ENCODE results near the gene CFAP99.

DNA sequence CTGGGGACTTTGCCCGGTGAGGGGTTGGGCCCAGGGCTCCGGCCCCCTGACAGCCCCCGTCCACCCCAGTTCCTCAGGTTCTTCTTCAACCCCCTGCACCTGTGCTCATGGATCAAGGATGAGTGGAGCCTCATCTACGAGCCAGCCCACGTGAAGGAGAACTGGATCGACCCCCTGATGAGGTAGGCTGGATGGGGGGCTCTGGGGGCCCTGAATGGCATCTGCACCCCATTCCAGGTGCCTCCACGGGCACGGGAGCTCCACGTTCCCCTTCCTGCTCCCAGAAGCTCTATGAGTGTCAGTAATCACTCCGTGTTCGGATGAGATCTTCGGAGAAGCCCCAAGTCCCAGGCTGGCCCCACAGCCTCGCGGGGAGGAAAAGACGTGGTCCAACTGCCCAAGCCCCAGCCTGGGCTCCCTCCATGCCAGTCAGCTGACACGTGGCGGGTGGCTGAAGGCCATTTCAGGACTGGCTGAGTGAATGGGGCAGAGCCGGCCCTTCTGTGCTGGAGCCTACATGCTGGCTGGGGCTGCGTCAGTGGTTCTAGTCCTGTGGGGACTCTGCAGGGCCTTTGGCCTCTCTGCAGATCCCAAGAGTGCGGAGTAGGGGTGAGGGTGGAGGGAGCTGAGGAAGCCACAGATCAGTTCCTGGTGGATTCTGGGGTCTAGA, 24.4 kb downstream of the CFAP99 start:
- no peak for TF ChIP-seq EP300 (IDR thresholded peaks at IDR 0.05)
- TF ChIP-seq POLR2A (IDR thresholded peaks at IDR 0.05) = no peak
- TF ChIP-seq, protein P1, sequence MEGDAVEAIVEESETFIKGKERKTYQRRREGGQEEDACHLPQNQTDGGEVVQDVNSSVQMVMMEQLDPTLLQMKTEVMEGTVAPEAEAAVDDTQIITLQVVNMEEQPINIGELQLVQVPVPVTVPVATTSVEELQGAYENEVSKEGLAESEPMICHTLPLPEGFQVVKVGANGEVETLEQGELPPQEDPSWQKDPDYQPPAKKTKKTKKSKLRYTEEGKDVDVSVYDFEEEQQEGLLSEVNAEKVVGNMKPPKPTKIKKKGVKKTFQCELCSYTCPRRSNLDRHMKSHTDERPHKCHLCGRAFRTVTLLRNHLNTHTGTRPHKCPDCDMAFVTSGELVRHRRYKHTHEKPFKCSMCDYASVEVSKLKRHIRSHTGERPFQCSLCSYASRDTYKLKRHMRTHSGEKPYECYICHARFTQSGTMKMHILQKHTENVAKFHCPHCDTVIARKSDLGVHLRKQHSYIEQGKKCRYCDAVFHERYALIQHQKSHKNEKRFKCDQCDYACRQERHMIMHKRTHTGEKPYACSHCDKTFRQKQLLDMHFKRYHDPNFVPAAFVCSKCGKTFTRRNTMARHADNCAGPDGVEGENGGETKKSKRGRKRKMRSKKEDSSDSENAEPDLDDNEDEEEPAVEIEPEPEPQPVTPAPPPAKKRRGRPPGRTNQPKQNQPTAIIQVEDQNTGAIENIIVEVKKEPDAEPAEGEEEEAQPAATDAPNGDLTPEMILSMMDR (IDR thresholded peaks at IDR 0.05) = no peak
